Measurements from ENCODE around the gene ZNF578. TPM values are rescaled to one million over a fixed set of nuclear protein-coding genes. Genes with fewer than 3 reads are reported as not detected.
"Not testable (repeated sequence)": the region's sequence is repeated elsewhere in the genome, so short reads cannot be mapped to it uniquely, and the experiment has no call there.

The ZNF578 gene
- not detected in 2 replicates for total RNA-seq (2014; rRNA removed; shearing (Covaris generic))

DNA sequence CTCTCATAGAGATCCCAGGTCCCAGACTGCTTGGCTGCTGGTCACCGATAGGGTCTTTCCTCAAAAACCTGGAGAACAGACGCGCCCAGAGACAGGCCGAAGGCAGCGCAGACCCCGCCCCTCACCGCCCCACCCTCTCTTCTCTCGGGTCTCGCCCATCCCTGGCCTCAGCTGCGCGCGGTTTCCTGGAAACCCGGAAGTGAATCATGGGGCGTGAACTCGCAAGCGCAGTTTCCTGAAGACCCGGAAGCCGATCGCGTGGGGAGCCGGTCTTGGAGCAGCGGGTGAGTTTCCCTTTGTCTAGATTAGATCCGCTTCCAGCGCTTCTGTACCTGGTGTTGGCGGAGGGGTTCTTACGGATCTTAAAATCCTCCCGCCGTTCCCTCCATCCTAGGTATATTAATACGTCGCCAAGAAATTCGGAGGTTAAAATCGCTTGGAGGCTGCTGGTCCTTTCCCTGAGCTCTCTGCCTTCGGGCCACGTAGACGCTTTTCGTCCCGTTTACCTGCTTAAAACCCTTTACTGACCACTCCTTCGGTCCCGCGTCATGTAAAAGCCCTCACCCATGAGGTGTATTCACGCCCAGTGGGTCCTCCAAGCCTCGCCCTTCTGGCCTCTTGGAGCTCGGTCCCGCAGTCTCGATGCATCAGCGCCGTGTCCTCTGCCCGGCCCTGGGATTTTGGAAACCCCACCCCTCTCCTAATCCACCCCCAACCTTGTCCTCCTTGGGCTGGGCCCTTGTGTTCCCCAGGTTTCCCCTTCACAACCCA is at the start of gene ZNF578:
TSS of gene ZNF578 (plus strand) at position 230 of the 771 bp plus-strand sequence. CDS start 48,293 bp downstream, outside the sequence.
- DNase-seq (ENCODE audit: low spot score), result peak; percentile 70
- in situ Hi-C loops (cut with HindIII; ENCODE audit: low sequenced_read_pairs), result no loop called here

DNA sequence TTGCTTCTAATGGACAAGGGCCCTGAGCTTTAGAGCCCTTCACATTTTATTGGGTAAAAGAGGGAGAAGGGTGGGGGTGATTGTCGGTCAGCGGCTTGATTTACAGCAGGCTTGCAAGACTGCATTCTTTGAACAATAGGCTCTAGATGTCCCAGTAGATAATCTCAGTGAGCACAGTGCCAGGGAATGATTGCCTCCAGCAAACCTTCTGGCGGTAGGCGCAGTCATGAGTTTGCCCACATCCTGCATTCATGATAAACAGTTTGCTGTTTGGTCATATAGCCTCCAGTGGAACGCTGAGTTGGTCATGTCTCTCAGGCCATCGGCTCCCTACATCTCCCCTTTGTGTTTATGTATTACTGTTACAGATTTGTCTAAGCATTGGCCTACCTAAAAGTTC is 43.1 kb upstream of the ZNF578 start:
- in situ Hi-C loops (cut with HindIII; ENCODE audit: low sequenced_read_pairs), result no loop called here
- DNase-seq (ENCODE audit: low spot score), result no peak

DNA sequence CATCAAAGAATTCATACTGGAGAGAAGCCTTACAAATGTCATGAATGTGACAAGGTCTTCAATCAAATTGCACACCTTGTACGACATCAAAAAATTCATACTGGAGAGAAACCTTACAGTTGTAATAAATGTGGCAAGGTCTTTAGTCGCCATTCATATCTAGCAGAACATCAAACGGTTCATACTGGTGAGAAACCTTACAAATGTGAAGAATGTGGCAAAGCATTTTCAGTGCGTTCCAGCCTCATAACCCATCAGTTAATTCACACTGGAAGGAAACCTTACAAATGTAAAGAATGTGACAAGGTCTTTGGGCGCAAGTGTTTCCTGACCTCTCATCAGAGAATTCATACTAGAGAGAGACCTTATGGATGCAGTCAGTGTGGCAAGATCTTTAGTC is 37.6 kb upstream of the ZNF578 start:
- in situ Hi-C loops (cut with HindIII; ENCODE audit: low sequenced_read_pairs), result no loop called here
- DNase-seq (ENCODE audit: low spot score), result no peak

DNA sequence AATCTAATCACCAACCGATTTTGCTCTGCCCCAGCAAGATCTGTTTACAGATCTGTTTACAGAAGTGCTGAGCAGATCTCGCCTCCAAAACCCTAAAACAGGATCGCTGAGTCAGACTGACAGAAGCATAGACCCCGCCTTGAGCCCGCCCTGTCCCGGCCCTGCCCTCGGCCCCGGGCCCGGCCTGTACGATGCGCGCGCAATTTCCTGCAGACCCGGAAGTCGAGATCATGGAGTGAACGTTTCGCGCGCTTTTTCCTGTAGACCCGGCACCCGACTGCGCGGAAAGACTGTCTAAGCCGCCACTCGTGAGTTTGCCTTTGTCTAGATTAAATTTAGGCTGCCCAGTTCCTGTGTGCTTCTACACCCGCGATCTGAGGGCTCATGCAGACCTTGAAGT is 24.4 kb upstream of the ZNF578 start, which contains the start of gene ZNF534:
TSS of gene ZNF534 (plus strand) at position 212 of the 400 bp plus-strand sequence. CDS start 2,327 bp downstream, outside the sequence.
- in situ Hi-C loops (cut with HindIII; ENCODE audit: low sequenced_read_pairs), result no loop called here

DNA sequence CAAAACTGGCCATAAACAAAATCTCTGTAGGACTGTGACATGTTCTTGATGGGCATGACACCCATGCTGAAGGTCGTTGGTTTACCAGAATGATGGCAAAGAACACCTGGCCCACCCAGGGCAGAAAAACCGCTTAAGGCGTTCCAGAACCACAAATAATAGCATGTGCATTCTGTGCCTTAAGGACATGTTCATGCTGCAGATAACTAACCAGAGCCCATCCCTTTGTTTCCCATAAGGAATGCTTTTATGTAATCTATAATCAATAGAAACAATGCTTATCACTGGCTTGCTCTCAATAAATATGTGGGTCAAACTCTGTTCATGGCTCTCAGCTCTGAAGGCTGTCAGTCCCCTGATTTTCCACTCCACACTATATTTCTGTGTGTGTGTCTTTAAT is 11.2 kb upstream of the ZNF578 start:
- in situ Hi-C loops (cut with HindIII; ENCODE audit: low sequenced_read_pairs), result no loop called here
- no peak for DNase-seq (ENCODE audit: low spot score)

More for the DNA sequence above, 24.4 kb upstream of the ZNF578 start, which contains the start of gene ZNF534:
- no peak for DNase-seq (ENCODE audit: low spot score)

DNA sequence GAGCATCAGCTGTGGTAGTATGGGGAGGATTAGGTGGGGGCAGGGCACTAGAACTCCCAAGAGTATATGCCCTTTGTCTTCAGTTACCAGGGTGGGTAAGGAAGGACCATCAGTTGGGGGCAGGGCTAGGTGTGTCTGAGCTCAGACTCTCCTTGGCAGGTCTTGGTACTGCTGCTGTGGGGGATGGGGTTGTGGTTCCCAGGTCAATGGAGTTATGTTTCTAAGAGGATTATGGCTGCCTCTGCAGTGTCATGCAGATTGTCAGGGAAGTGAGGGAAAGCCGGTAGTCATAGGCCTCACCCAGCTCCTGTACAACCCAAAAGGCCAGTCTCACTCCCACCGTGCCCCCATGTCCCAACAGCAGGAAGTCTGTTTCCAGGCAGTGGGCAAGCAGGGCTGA is 8.8 kb upstream of the ZNF578 start:
- in situ Hi-C loops (cut with HindIII; ENCODE audit: low sequenced_read_pairs), result no loop called here
- DNase-seq (ENCODE audit: low spot score), result no peak

DNA sequence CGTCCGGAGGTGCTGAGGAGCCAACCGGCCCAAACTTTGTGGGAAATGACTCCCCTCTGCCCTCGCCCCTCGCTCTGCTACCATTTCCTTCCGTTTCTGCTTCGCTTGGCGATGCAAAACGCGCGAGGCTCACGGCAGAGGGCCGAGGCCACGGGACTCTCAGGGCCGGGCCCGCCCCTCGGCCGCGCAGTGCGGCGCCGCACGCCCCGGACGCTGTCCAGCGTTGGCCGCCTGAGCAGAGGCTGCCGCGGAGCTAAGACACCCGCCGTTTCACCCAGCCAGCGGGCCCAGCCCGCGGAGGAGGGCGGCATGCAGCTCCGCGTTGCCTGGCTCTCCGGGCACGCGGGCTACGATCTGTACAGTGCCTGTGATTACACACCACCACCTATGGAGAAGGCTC is 2.1 kb upstream of the ZNF578 start:
- DNase-seq (ENCODE audit: low spot score), result no peak

DNA sequence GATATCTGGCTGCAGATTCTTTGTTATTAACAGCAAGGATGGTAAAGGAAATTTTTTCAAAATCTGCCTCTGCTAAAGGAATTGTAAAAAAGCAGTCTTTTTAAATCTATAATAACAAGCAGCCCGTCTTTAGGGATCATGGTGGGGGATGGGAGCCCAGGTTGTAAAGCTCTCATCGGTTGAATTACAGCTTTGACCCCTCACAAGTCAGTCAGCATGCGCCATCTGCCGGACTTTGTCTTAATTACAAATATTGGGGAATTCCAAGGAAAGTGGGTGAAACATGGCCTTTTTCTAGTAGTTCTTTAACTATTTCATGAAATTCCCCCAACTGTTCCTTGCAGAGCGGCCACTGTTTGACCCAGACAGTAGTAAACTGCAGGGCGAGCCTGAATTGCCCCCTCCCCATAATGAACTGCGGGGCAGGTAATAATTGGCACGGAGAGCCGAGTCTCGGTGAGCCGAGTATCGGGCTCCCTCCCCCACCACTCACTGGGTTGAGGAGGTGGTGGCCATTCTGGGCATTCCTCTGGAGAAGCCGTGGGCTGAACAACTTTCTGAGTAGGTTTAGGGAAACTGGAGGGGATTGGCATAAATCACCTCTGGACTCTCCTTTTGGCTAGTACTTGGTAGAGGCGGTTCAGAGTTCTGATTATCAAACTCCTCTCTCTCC is 11.6 kb downstream of the ZNF578 start:
- in situ Hi-C loops (cut with HindIII; ENCODE audit: low sequenced_read_pairs), result no loop called here
- DNase-seq (ENCODE audit: low spot score), result no peak

More for the DNA sequence above, 2.1 kb upstream of the ZNF578 start:
- in situ Hi-C loops (cut with HindIII; ENCODE audit: low sequenced_read_pairs), result no loop called here

DNA sequence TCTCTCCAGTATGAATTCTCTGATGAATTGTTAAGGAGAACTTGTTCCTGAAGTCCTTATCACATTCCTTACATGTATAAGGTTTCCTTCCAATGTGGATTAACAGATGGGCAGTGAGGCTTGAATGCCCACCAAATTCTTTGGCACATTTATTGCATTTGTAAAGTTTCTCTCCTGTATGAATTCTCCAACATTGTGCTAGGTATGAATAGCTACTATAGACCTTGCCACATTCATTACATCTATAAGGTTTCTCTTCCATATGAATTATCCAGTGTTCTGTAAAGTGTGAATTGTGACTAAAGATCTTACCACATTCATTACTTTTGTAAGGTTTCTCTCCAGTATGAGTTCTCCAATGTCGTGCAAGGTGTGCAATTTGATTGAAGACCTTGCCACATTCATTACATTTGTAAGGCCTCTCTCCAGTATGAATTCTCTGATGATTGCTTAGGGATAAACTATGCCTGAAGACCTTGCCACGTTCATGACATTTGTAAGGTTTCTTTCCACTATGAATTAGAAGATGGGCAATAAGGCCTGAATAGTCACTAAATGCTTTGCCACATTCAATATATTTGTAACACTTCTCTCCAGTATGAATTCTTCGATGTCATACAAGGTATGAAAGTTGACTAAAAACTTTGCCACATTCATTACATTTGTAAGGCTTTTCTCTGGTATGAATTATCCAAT is 20.4 kb downstream of the ZNF578 start:
- no peak for DNase-seq (ENCODE audit: low spot score)
- in situ Hi-C loops (cut with HindIII; ENCODE audit: low sequenced_read_pairs), result no loop called here

DNA sequence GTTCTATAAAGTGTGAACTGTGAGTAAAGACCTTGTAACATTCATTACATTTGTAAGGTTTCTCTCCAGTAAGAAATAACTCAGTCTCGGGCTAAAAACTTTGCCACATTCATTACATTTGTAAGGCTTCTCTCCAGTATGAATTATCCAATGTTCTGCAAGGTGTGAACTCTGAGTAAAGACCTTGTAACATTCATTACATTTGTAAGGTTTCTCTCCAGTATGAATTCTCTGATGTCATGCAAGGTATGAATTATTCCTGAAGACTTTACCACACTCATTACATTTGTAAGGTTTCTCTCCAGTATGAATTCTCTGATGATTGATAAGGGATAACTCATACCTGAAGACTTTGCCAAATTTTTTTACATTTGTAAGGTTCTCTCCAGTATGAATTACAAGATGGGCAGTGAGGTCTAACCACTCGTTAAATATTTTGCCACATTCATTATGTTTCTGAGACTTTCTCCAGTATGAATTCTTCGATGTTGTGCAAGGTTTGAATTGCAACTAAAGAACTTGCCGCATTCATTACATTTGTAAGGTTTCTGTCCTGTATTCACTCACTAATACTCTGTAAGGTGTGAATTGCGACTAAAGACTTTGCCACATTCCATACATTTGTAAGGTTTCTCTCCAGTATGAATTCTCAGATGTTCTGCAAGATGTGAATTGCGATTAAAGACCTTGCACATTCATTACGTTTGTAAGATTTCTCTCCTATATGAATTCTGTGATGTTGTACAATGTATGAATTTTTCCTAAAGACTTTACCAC is 21.2 kb downstream of the ZNF578 start:
- in situ Hi-C loops (cut with HindIII; ENCODE audit: low sequenced_read_pairs), result no loop called here
- DNase-seq (ENCODE audit: low spot score), result no peak

DNA sequence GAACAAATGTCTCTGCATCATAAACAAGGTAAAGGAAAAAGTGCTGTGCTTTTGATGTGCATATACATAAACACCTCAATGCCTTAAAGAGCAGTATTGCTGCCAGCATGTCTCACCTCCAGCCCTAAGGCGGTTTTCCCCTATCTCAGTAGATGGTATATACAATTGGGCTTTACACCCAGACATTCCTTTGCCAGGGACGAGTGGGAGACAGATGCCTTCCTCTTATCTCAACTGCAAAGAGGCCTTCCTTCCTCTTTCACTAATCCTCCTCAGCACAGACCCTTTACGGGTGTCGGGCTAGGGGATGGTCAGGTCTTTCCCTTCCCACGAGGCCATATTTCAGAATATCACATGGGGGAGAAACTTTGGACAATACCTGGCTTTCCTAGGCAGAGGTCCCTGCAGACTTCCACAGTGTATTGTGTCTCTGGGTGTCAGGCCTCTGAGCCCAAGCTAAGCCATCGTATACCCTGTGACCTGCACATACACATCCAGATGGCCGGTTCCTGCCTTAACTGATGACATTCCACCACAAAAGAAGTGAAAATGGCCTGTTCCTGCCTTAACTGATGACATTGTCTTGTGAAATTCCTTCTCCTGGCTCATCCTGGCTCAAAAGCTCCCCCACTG is 30.9 kb downstream of the ZNF578 start:
- DNase-seq (ENCODE audit: low spot score); in situ Hi-C loops (cut with HindIII; ENCODE audit: low sequenced_read_pairs): not testable (repeated sequence)

DNA sequence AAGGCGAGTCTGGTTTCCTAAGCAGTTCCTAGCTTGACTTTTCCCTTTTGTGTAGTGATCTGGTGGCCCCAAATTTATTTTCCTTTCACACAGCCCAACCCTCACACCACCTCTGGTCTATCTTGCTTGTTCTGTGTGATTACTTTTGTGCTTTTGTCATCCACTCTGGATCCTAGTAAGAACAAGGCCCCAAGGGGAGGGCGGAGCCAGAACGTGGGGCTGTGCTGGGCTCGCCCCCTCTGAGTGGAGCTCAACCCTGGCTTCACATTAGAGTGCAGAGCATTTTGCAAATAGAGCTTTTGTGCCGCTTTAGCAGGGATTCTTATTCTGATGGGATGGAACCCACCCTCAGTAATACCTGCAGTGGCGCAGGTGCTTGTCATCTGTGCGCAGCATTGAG is 31.7 kb downstream of the ZNF578 start:
- DNase-seq (ENCODE audit: low spot score); in situ Hi-C loops (cut with HindIII; ENCODE audit: low sequenced_read_pairs): not testable (repeated sequence)

DNA sequence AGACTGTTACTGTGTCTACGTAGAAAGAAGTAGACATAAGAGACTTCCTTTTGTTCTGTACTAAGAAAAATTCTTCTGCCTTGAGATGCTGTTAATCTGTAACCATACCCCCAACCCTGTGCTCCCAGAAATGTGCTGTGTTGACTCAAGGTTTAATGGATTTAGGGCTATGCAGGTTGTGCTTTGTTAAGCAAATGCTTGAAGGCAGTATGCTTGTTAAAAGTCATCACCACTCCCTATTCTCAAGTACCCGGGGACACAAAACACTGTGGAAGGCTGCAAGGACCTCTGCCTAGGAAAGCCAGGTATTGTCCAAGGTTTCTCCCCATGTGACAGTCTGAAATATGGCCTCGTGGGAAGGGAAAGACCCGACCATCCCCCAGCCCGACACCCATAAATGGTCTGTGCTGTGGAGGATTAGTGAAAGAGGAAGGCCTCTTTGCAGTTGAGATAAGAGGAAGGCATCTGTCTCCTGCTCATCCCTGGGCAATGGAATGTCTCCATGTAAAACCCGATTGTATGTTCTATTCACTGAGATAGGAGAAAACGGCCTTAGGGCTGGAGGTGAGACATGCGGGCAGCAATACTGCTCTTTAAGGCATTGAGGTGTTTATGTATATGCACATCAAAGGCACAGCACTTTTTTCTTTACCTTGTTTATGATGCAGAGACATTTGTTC is 32.3 kb downstream of the ZNF578 start:
- in situ Hi-C loops (cut with HindIII; ENCODE audit: low sequenced_read_pairs); DNase-seq (ENCODE audit: low spot score): not testable (repeated sequence)

DNA sequence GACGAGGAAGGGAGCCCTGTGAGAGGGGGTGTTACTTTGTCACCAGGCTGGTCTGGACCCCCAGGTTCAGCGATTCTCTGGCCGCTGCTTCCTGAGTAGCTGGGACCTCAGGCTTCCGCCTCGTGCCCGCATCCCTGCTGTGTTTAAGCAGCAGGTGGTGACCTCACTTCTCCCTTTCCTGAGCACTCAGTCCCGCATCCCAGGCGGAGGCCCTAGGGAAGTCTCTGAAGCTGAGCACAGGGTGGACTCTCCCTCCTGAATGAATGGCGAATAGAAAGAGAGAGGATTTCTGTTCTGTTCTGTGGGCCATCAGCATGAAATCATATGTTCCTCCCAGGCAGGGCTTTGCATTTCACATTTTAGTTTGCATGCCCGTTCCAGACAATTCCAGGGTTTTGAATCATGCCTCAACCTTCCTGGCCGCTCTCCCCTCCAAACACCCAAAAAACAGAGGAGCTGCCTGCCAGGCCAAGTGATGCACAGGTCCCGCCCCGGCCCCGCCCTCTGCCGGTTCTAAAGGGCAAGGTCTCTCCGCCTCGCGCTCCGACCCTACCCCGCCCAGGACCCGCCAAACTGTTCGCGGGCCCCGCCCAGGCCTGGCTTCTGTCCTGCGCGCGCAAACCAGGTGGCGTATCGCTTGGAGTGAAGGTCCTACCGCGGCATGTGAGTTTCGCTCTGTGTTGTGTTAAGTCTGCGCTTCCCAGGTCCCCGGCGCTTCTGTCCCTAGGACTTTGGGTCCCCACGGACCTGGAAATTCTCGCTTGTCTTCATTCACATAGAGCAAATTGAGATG is 39.0 kb downstream of the ZNF578 start:
- in situ Hi-C loops (cut with HindIII; ENCODE audit: low sequenced_read_pairs), result no loop called here
- DNase-seq (ENCODE audit: low spot score), result no peak

DNA sequence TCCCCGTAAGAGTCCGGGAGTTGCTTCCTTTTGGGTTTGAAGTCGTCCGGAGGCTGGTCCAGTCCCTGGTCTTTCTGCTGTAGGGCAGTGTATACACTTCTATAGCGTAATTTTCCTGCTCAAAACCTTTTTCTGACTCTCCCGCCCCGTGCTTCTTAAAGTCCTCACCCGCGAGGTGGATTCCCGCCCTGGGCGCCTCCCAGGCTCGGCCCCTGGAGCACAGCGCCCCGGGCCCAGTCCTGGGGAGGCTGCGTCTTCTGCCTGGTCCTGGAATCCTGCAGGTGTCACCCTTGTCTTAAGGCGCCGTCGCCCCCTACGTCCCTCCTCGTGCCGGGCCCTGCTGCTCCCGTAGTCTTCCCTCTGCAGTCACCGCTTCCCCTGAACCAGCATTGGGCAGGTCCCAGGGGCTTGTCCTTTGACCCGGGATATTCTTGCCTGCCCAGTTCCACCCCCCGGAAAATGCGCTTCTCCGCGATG is 39.7 kb downstream of the ZNF578 start:
- in situ Hi-C loops (cut with HindIII; ENCODE audit: low sequenced_read_pairs), result no loop called here

DNA sequence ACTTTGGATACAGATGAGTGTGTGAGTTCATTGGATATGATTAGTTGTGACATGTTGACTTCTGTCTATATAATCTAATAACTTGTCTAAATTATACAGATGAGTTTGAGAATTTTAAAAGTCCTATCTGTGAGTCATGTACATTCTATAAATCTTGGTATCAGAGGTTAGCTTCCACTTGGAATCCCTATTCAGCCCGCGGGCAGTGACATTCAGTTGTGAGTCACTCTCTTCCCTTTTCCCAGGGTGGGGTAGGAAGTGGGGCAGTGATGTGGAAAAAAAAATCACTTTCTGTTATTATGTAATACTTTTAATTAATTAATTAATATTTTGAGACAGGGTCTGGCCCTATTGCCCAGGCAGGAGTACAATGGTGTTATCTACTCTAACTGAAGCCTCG is 41.2 kb downstream of the ZNF578 start:
- in situ Hi-C loops (cut with HindIII; ENCODE audit: low sequenced_read_pairs), result no loop called here
- DNase-seq (ENCODE audit: low spot score), result no peak

More for the DNA sequence above, 39.7 kb downstream of the ZNF578 start:
- DNase-seq (ENCODE audit: low spot score), result no peak

DNA sequence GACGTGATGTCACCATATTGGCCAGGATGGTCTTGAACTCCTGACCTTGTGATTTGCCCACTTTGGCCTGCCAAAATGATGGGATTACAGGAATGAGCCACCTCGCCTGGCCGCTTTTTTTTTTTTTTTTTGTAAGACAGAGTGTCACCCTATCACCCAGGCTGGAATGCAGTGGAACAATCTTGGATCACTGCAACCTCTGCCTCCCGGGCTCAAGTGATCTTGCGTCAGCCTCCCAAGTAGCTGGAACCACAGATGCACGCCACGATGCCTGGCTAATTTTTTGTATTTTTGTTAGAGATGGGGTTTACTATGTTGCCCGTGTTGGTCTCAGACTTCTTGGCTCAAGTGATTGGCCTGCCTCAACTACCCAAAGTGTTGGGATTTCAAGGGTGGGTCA is 45.2 kb downstream of the ZNF578 start:
- in situ Hi-C loops (cut with HindIII; ENCODE audit: low sequenced_read_pairs), result no loop called here
- DNase-seq (ENCODE audit: low spot score), result no peak

All from G401 (cell line).